ENCODE data around the gene LIM2. TPM values are rescaled to one million over a fixed set of nuclear protein-coding genes. Genes with fewer than 3 reads are reported as not detected.

The LIM2 gene
- total and polyA plus RNA-seq, 2 donors from 2014 or later = not detected

GRCh38 chr19:51354742-51355148, 33.0 kb downstream of the LIM2 start:
- intact Hi-C loops (cut with DNase I) = no loop called here
- FAIRE-seq = no peak
- no peaks in the 10 kb centered on the region for H3K9me3 ChIP-seq (ENCODE audit: control insufficient read depth in 2 of 3, insufficient read depth in 1 of 3, low read length in 3 of 3)
- peaks cover 0 to 15% (median 6%) of the 10 kb centered on the region in 3 donors for H3K36me3 ChIP-seq (ENCODE audit: control insufficient read depth in 2 of 3, insufficient read depth in 3 of 3, low read length in 3 of 3)
- H3K4me1 ChIP-seq (ENCODE audit: control insufficient read depth in 2 of 3, insufficient read depth in 2 of 3, low read depth in 1 of 3, low read length in 3 of 3) = no peaks in the 10 kb centered on the region
- no peak for TF ChIP-seq CTCF (IDR thresholded peaks at IDR 0.05; ENCODE audit: borderline replicate concordance, extremely low read depth, insufficient read depth)
- no peak overlapping the region for H3K27ac ChIP-seq (ENCODE audit: low read depth in 2 of 2, low read length in 2 of 2)
- H3K4me3 ChIP-seq (ENCODE audit: low read length in 3 of 3) = no peak overlapping the region
- DNase-seq = peak in 4 of 5 donors; percentile 82 to 86 (median 84)
- no peak overlapping the region for H3K9ac ChIP-seq (ENCODE audit: low read length in 3 of 3)
- no peaks in the 10 kb centered on the region for H3K27me3 ChIP-seq (ENCODE audit: control insufficient read depth, insufficient read depth, low read length)

GRCh38 chr19:51354103-51354741, 33.6 kb downstream of the LIM2 start:
- Histone ChIP-seq H3K27ac (ENCODE audit: low read depth in 2 of 2, low read length in 2 of 2) (no peak overlapping the region), H3K9ac (ENCODE audit: low read length in 3 of 3) (no peak overlapping the region), H3K27me3 (ENCODE audit: control insufficient read depth, insufficient read depth, low read length) (no peaks in the 10 kb centered on the region), H3K4me1 (ENCODE audit: control insufficient read depth in 2 of 3, insufficient read depth in 2 of 3, low read depth in 1 of 3, low read length in 3 of 3) (no peaks in the 10 kb centered on the region), H3K36me3 (ENCODE audit: control insufficient read depth in 2 of 3, insufficient read depth in 3 of 3, low read length in 3 of 3) (peaks cover 0 to 15% (median 6%) of the 10 kb centered on the region in 3 donors), H3K4me3 (ENCODE audit: low read length in 3 of 3) (no peak overlapping the region), H3K9me3 (ENCODE audit: control insufficient read depth in 2 of 3, insufficient read depth in 1 of 3, low read length in 3 of 3) (no peaks in the 10 kb centered on the region)
- FAIRE-seq = no peak
- TF ChIP-seq CTCF (IDR thresholded peaks at IDR 0.05; ENCODE audit: borderline replicate concordance, extremely low read depth, insufficient read depth) = no peak
- intact Hi-C loops (cut with DNase I) = no loop called here
- DNase-seq = peak; percentile 52 to 78 (median 64)

GRCh38 chr19:51352783-51353360, 34.9 kb downstream of the LIM2 start:
- Histone ChIP-seq H3K27ac (ENCODE audit: low read depth in 2 of 2, low read length in 2 of 2) (no peak overlapping the region), H3K4me3 (ENCODE audit: low read length in 3 of 3) (no peak overlapping the region), H3K36me3 (ENCODE audit: control insufficient read depth in 2 of 3, insufficient read depth in 3 of 3, low read length in 3 of 3) (peaks cover 0 to 20% (median 6%) of the 10 kb centered on the region in 3 donors), H3K27me3 (ENCODE audit: control insufficient read depth, insufficient read depth, low read length) (no peaks in the 10 kb centered on the region), H3K4me1 (ENCODE audit: control insufficient read depth in 2 of 3, insufficient read depth in 2 of 3, low read depth in 1 of 3, low read length in 3 of 3) (no peaks in the 10 kb centered on the region), H3K9ac (ENCODE audit: low read length in 3 of 3) (no peak overlapping the region), H3K9me3 (ENCODE audit: control insufficient read depth in 2 of 3, insufficient read depth in 1 of 3, low read length in 3 of 3) (no peaks in the 10 kb centered on the region)
- no peak for TF ChIP-seq CTCF (IDR thresholded peaks at IDR 0.05; ENCODE audit: borderline replicate concordance, extremely low read depth, insufficient read depth)
- FAIRE-seq (no peak), DNase-seq (no peak)
- intact Hi-C loops (cut with DNase I) = no loop called here
